ENCODE results near the gene NPHP4.
"Not testable (repeated sequence)": the region's sequence is repeated elsewhere in the genome, so short reads cannot be mapped to it uniquely, and the experiment has no call there.

The NPHP4 gene

DNA sequence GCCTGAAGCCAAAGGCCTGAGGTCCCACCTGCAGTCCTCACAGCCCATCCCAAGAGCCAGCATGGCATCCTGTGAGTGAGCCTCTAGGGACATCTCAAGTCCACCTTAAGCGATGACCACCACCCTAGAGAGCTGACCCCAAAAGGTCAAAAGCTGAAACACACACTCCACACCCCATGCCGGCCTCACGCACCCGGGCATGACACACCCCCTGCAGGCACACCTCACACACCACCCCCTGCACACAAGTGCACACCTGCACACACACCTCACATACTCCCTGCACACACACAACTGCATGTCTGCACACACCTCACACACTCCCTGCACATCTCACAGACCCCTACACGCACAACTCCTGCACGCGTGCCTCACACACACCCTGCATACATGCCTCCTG lies 118.7 kb downstream of the NPHP4 start:
- DNase-seq = no peak

DNA sequence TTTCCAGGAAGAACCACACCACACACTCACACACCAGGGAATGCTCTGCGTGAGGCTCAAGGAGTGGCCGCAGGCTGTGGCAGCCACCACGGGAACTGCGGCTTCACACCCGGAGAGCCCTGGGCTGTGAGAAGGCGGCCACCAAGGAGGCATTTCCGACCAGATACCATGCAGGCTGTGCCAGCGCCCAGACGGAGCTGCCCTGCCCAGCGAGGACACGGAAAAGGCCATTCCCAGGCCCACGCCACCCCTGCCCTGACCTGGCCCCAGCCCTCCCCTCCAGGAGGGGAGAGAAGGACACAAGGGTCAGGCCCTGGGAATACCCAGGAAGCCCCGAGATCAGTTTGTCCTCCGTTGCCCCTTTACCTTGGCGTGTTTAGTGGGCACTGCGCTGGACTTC lies 119.3 kb downstream of the NPHP4 start:
- no peak for DNase-seq

DNA sequence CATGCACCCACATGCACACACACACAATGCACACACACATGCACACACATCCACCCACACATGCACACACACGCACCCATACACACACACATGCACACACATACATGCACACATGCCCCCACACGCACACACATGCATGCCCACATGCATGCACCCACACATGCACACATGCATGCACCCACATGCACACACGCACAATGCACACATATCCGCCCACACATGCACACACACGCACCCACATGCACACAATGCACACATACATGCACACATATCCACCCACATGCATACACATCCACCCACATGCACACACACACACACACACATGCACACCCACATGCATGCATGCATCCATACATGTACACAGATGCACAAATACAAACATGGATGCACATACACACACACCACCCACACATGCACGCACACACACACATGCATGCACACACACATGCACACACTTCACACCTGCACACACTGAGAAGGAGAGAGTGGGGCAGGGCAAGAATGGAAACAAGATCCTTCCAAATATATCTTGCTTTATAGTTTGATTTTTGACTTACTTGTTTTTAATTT lies 123.2 kb downstream of the NPHP4 start:
- no peak for DNase-seq

DNA sequence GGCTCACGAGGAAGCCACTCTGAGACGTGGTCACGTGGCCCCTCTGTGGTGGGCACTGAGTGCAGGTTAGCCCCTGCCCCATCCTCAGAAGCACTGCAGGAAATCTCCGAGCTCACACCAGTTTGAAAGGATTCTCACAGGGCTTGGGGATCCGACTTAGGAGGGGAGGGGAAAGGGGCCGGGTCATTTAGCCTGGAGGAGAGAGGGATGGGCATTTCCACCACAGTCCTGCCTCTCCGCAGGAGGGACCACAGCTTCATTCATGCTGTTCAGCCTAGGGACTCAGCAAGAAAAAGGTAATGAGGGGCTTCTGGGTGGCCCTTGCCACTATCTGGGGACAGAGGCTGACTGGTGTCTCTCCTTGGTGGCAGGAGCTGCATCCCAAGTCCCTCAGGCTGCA lies 126.5 kb downstream of the NPHP4 start:
- no peak for DNase-seq

DNA sequence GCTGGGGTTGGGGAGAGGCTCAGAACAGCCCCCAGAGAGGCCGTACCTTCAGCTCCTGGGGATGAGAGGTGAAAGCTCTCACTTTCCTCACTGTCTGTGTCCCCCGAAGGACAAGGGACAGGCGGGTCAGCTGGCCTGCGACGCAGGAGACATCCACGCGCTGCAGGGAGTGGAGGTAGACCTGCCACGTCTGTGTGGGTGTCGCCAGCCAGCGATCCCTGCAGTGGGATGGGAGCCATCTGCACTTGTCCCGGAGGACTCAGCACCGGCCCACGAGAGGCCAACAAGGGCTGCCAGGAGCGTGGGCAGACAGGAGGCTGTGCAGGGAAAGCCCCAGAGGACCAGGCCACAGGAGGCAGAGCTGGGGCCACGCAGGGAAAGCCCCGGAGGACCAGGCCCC lies 127.2 kb downstream of the NPHP4 start:
- DNase-seq = no peak

DNA sequence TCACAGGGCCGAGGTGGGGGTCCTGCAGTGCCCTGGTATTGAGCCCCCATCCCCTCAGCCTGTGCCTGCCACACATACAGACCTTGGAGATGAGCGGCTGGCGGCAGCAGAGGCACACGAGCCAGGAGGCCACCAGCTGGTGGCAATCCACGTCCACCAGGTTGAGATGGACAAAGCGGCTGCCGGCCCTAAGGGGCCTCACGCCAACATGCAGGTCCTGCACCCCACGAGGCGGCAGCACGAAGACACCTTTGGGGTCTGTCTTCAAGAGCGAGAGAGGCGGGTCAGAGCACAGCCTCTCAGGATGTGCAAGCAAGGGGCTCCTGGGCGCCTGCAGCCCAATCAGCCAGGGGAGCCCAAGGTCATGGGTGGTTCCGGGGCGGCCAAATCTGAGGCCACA lies 128.0 kb downstream of the NPHP4 start:
- no peak for DNase-seq

DNA sequence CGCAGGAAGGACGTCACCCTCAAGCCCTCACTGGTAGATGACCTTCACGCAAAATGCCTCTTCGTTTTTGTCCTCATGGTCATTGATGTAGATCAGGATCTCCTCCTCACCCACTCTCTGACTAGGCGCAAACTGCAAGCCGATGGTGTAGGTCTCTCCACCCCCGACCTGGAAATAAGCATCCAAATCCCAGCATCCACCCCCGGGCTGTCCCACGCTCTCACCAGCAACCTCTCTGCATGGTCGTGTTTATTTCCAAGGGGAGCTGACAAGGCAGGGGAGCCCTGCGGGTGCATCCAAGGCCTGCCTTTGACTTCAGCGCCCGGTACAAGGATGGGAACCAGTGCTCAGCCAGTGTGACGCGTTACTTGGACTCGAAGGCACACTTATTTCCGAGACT lies 129.0 kb downstream of the NPHP4 start:
- no peak for DNase-seq

DNA sequence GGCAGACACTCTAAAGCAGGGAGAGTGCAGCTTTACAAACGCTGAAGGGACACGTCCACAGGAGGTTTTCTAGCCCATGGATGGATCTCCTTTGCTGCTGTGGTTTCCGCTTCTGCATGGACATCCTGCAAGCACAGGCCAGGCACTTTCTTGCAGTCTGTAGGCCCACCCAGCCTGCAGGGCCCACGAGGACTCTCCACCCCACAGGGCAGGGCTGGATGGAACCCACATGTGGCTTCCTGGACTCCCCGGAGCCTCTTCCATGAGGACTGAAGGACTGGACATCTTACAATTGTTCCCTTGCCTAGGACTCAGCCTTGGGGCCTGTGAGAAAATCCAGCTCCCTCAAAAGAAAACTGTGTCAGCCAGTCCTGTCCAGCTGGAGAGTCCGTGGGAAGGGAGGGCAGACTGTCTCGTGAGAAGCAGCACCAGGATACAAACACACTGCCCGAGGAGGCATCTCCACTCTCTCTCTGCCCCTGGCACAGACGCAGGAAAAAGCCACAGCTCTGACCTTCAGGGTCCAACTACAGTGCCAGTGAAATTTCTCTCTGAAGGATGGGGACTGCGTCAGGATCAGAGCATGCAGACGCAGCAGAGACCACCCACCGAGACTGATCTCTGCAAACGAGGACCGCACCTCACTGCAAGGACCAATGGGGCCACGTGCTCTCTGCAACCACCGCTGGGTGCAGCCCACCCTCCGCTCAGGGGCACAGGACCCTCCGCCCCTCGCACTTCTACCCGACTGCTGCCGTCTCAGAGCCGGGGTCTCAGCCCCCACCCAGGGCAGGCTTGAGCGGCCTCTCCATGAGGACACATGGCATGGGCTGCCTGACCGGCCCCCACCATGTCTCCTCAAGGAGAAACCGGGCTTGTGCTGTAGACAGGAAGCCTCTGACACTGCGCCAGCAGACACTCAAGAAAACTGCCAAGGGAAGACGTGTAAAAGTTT lies 130.1 kb downstream of the NPHP4 start:
- DNase-seq = no peak

DNA sequence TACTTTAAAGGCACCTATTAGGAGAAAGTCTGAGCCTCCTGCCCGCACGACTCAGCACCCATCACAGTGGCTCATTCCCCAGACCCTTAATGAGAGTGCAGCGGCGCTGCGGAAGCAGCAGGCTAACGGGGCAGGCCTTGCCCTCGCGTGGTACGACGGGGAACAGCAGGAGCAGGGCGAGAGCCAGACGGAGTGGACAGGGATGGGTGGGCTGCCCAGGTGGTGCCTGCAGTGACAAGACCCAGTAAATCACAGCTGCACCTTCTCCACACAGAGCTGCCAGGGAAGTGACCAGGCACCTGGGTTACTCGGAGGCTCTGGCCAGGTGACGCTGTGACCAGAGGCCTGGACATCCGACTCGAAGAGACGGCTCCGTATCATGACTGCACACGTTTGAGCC lies 131.9 kb downstream of the NPHP4 start:
- no peak for DNase-seq

DNA sequence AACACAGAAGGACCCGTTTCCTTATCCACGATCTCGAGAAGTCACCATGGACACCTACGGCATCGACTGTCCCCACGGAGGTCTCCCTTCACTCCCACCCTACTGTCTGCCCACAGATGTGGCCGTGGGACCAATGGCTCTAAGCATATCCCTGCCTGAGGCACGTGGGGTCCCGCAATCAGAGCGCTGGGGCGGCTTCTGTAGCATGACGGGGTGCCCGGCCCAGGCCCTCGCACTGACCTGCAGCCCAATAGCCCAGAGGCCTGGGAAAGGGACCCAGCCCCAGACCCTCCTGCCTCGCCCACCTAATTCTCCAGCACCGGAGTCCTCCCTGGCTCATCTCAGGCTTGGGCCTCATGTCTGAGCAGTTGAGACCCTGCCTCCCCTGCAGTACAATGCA lies 132.5 kb downstream of the NPHP4 start:
- DNase-seq = no peak

DNA sequence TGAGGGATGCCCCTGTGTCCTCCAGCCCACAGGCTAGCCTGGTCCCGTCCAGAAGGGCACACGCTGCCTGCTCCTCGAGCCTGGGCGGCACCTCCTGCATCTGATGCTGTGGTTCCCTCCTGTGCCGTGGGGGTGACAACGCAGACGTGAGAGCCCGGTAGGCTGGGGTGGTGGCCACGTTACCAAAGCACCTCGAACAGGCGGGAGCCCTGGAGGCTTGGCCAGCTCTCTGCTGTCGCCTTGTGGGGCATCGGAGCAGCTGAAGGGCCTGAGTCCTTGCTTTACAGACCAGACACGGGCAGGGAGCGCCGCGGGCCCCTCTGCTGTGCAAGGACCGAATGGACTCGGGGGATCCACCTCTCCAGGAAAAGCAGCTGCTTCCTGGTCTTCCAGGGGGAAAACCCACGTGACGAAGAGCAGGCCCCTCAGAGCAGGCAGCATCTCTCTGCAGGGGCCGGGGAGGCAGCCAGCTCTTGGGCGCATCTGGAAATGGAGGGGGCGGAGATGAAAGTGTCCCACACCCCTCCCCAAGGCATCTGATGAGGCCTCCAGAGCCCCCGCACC lies 133.3 kb downstream of the NPHP4 start:
- DNase-seq = no peak

DNA sequence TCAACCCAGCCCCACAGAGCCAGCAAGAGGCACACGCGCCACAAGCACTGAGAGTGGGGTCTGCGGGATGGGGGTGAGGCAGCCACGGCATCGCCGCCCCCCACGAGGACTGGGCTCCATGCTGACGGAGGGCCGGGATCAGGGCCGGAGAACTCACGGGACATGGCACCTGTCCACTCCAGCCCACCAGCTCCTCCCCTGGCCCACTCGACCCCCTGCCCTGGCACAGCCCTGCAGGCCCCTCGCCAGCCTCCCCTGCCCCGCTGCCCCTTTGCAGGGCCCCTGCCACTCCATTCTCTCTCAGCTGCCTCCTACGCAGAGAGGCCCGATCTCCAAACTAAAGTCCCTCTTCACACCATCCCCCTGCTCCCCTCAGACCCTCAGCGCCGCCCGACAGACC lies 134.0 kb downstream of the NPHP4 start:
- no peak for DNase-seq

DNA sequence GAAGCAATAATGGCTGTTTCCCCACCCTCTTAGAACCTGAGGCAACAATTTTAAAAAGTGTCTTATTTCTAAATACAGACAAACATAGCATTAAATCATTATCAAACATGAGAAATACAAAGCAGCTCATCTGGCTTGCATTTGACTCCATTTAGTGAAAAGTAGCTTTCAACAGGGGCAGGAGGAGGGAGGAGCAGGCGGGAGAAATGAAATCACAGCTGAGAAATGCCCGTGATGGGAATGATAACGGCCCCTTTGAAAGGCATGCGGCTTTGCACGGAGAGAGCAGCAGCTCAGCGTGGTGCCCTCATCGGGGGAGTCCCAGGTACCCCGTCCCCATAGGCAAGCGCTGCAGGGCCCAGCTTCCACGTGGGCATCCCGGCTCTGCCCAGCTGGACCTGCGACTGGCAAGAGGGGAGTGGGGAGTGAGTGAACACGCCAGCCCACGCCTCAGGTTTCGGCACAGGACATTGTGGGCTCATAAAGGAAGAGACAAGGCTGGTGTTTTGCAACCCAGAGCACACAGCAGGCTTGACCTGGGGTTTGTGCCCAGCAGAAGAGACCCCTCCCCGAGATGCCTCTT lies 134.6 kb downstream of the NPHP4 start:
- no peak for DNase-seq

DNA sequence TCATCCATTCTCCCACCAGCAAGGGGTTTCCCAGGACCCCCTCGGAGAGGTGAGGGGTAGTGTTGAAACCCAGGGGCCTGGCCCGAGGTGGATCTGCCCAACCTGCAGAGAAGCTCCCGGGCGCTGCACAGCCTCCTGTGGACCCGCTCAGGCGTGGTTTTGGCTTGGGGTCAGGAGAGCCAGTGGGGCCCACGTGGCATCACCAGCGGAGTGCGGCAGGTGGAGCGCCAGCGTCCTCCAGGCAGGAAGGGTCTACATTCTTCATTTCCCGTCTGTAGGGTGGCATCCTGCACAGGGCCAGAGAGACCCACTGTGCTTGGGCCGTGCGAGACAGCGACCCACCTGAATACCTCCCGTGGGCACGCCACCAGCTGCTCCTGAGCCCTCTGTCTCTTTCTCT lies 135.2 kb downstream of the NPHP4 start:
- DNase-seq = no peak

DNA sequence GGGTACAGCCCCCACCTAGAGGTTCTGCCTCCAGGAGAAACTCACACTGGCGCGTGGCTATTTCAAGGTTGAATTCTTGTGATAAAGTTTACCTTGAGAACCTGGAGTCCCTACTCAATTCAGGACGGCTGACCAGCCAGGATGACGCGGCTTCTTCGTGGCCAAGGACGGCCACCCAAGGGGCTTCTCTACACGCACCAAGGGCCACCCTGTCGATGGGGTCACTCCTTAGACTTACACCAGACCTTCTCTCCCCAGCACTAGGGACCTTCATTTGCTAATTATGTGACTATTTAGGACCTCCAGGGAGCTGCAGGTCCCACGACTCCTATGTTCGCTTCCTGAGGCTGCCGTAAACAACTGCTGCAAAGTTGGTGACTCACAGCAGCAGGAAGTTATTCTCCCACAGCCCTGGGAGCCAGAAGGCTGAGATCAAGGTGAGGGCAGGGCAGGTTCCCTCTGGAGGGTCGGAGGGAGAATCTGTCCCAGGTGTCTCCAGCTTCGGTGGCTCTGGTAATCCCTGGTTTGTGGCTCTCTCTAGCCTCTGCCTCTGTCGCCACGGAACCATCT lies 135.9 kb downstream of the NPHP4 start:
- DNase-seq = no peak

DNA sequence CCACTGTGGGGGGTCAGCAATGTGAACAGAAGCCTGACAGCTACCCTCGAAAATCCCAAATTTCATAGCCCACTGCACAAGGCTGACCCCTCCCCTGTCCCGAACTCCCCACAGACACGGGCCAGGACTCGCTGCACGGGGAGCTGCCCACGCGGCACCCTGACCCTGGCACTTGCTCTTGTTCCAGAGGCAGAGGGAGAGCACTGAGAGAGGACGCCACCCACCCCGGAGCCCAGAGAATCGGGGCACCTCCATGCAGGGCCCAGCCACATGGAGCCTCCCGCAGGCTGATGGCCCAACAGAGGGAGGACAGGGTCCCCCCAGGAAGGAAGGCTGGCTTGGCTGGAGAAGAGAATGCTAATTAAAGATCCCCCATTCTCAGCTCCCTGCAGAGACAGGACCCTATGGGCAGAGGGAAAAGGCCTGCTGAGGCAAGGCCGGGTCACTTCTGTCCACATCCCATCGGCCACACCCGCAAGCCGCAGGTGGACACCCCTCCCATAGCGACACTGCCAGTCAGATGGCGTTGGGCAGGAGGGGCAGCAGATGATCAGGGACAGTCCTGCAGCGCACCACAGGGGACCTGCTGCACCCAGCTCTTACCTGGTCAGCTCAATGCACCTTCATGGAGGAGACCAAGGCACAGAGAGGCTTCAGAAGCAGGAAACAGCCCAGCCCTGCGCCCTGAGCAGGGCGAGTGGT lies 136.9 kb downstream of the NPHP4 start:
- DNase-seq = no peak

DNA sequence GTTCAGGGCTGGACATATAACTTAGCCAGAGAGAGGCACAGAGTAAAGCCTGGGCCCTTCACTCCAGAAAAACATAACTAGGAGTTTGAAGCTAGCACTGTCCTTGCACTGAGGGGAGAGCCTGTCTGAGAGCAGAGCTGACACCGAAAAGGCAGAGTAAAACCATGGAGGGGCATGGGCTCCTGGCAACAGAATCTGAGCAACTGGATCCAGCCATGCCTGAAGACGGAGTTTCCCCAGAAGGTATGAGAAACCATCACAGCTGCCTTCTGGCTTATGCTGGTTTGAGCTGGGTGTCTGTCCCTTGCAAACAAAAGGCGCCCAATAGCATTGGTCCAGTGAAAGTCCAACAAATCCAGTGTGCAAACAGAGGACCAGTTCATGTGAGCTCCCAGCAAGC lies 137.5 kb downstream of the NPHP4 start:
- no peak for DNase-seq

DNA sequence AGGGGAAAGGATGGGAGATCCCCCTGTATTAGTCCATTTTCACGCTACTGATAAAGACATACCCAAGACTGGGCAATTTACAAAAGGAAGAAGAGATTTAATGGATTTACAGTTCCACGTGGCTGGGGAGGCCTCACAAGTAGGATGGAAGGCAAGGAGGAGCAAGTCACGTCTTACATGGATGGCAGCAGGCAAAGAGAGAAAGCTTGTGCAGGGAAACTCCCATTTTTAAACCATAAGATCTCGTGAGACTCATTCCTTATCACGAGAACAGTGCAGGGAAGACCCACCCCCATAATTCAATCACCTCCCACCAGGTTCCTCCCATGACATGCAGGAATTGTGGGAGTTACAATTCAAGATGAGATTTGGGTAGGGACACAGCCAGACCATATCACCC lies 138.4 kb downstream of the NPHP4 start:
- not testable (repeated sequence) for DNase-seq

DNA sequence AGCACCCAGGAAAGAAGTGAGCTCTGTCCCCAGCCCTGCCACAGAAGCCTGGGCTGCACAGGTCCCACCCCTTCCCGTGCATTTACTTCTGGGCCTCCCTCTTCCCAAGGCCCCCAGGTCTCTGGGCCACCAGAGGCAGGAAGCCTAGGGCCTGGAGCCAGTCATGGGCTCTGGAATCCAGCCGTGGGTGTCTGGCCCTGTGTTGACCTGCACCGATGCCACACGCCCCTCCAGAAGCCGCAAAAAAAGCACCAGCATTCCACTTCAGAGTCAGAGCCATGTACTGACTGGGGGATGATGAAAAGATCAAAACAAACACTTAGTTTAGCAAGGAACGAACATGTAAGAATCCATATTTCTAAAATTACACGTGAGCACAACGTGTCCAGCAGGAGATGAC lies 141.7 kb downstream of the NPHP4 start:
- DNase-seq = no peak

DNA sequence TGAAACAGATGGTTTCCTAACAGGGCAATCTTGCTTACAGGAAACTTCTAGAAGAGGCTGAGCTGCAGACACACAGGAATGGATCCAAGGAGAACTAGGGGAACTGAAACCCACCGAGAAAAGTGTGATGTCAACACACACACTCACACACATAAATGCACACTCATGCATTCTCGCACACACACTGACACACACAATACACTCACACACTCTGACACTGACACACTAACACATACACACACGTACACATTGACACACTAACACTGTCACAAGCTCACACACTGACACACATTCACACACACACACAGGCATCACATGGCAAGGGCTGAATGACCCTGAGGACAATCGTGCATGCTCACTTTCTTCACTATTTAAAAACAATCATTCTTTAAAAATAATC lies 142.7 kb downstream of the NPHP4 start:
- DNase-seq = no peak

DNA sequence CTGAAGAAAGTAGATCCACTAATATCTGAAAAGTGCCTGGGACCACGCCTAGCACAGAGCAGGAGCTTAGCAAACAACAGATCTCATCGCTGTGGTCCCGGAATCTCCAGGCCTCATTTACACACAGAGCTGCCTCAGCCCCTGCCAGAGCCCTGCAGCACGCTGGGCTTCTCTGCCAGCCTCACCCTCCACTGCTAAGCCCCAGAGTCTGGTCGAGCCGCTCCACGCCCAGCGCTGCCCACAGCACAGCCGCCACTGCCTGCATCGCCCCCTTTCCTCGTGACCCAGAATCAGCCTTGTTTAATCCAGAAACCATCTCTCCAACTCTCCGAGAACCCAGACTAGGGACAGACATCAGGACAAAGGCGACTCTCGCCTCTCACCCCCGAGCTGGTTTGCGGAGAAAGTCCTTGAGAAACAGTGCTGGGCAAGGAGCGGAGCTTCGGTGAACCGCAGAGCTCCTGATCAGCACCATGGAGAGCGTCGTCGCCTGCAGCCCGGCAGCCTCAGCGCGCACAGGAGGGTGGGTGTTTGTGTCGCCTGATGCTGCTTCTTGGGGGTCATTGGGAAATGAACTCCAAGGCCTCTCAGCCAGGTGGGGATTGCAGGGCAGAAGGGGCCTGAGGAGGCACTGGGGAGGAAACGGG lies 145.1 kb downstream of the NPHP4 start:
- no peak for DNase-seq

DNA sequence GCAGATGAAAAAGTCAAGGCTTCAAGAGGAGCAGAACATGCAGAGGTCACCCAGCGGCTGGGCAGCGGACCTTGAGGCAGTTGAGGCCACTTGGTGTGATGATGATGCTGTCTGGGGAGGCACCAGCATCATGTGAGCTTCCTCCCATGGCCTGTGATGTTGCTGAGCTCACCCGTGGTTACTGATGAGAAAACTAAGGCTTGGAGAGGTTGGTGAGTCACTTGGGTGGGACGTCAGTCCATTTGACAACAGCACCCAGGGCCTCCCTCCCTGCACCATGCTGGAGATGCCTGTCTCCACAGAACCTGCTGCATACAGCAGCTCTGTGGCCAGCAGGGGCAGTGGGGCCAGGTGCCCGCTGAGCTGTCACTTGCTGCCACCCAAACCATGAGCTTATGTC lies 146.8 kb downstream of the NPHP4 start:
- no peak for DNase-seq

Measured in stimulated activated naive CD4-positive, alpha-beta T cell (primary cell).